GM19372 (cell line): ENCODE data around the gene FOXA3.

Source experiments
- ATAC-seq: cut with Tn5 transposase; IDR thresholded peaks from one replicate; pipeline ENCODE4 v1.9.1; 2021; ENCODE audit warnings: mild to moderate bottlenecking, low read depth, moderate library complexity; ENCODE audit not compliant: unreplicated experiment

The FOXA3 gene

DNA sequence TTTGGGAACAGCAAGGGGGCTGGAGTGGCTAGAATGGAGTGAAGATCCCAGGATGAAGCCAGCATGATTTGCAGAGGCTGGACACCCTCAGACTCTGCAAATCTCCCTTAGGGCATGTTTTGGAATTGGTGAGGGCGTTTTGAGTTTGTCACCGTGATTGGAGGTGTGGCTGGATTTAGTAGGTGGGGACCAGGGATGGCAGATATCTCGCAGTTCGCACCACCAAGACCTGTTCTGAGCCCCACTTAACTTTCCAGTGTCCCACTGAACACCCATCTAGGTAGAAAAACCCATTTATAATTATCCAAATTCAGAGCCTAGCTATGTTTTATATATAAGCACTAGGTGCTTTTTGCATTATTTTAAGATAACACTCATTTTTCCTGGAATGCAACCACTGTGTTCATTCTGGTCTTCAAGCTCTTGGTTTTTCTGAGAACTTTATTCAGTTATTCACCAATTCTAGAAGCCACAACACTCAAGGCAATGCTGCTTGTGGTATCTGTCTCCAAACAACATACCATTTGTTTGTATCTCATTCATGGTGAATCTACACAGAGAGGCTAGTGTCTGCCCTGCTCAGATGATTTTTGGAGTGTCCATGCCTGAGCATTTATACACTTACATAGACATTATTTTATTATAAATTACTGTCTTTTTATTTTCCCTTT lies 53.4 kb downstream of the FOXA3 start:
- ATAC-seq: no peak

GRCh38 chr19:45918721-45919120 lies 54.6 kb downstream of the FOXA3 start:
- ATAC-seq: no peak

GRCh38 chr19:45919678-45920077 lies 55.6 kb downstream of the FOXA3 start:
- ATAC-seq: no peak

DNA sequence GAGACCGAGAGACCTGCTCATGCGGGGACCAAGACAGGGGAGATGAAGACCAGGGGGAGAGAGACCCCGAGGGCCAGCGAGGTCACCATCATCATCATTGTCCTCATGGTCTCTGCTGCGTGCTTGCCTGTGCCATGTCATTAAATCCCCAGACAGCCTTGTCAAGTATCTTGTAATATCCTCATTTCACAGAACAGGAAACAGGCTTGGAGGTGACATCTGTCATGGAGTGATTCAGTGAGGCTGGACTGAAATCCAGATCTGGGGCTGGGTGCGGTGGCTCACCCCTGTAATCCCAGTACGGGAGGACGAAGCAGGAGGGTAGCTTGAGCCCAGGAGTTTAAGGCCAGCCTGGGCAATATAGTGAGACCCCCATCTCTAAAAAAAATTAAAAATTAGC lies 56.3 kb downstream of the FOXA3 start:
- ATAC-seq: no peak

DNA sequence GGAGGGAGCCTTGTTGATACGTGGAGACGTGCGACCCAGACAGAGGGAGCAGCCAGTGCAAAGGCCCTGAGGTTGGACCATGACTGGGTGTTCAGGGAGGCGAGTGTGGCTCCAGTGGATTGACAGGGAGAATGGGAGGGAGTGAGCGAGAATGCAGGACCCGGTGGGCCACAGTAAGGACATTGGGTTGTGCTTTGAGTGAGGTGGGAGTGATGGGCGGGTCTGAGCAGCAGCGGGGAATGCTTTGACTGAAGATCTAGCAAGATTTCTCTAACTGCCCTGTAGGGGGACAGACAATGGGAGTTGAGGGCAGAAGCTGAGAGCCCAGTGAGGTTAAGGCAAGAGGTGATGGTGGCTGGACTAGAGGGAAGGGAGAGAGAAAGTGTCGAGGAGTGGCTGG lies 58.2 kb downstream of the FOXA3 start:
- ATAC-seq: no peak
